ENCODE results near the gene DKC1. TPM values are rescaled to one million over a fixed set of nuclear protein-coding genes. Genes with fewer than 3 reads are reported as not detected.
"Not testable (repeated sequence)": the region's sequence is repeated elsewhere in the genome, so short reads cannot be mapped to it uniquely, and the experiment has no call there.

The DKC1 gene
- total RNA-seq, 1 experiment from 2014 or later = 158 TPM

GRCh38 chrX:154812341-154813101, 49.9 kb downstream of the DKC1 start:
- no peaks in the 10 kb centered on the region for H3K36me3 ChIP-seq (ENCODE audit: insufficient read depth, low read length, poor library complexity, severe bottlenecking)
- H3K27ac ChIP-seq (ENCODE audit: low read depth, low read length, poor library complexity, severe bottlenecking) = no peak overlapping the region
- no peak for DNase-seq (ENCODE audit: low spot score)
- ChIA-PET POLR2A (ENCODE audit: low non-redundant PET) (no interaction called here), CTCF (no interaction called here)
- intact Hi-C loops (cut with micrococcal nuclease; ENCODE audit: unreplicated experiment) = no loop called here
- no peaks in the 10 kb centered on the region for H3K9me3 ChIP-seq (ENCODE audit: low read depth, low read length, poor library complexity, severe bottlenecking)
- H3K27me3 ChIP-seq (replicated peaks; ENCODE audit: insufficient read depth, low read depth, low read length, poor library complexity) = no peaks in the 10 kb centered on the region
- TF ChIP-seq CTCF (conservative IDR thresholded peaks at IDR 0.05; ENCODE audit: low read depth, low read length) (no peak), EZH2 (IDR thresholded peaks at IDR 0.05; ENCODE audit: borderline replicate concordance, low read depth, low read length, poor library complexity, severe bottlenecking) (no peak)
- no peaks in the 10 kb centered on the region for H3K4me1 ChIP-seq (ENCODE audit: insufficient read depth, low read length, poor library complexity, severe bottlenecking)
- no TSS peak for BruUV-seq (replicated peaks)
- H3K4me3 ChIP-seq (ENCODE audit: low read depth, low read length, poor library complexity, severe bottlenecking) = no peak overlapping the region

- no TSS peak for BruUV-seq (replicated peaks)
- H3K9me3 ChIP-seq (ENCODE audit: low read depth, low read length, poor library complexity, severe bottlenecking) = no peaks in the 10 kb centered on the region
- H3K36me3 ChIP-seq (ENCODE audit: insufficient read depth, low read length, poor library complexity, severe bottlenecking) = no peaks in the 10 kb centered on the region
- ChIA-PET CTCF (no interaction called here), POLR2A (ENCODE audit: low non-redundant PET) (no interaction called here)
- H3K27me3 ChIP-seq (replicated peaks; ENCODE audit: insufficient read depth, low read depth, low read length, poor library complexity) = no peaks in the 10 kb centered on the region
- DNase-seq (ENCODE audit: low spot score) = no peak
- no peaks in the 10 kb centered on the region for H3K4me1 ChIP-seq (ENCODE audit: insufficient read depth, low read length, poor library complexity, severe bottlenecking)
- intact Hi-C loops (cut with micrococcal nuclease; ENCODE audit: unreplicated experiment) = no loop called here
- TF ChIP-seq CTCF (conservative IDR thresholded peaks at IDR 0.05; ENCODE audit: low read depth, low read length) = no peak
- no peak for TF ChIP-seq EZH2 (IDR thresholded peaks at IDR 0.05; ENCODE audit: borderline replicate concordance, low read depth, low read length, poor library complexity, severe bottlenecking)
- no peak overlapping the region for H3K27ac ChIP-seq (ENCODE audit: low read depth, low read length, poor library complexity, severe bottlenecking)
- H3K4me3 ChIP-seq (ENCODE audit: low read depth, low read length, poor library complexity, severe bottlenecking) = no peak overlapping the region
These were observed 51.1 kb downstream of the DKC1 start for GRCh38 chrX:154813801-154814200.

GRCh38 chrX:154815274-154815818, 52.7 kb downstream of the DKC1 start:
- Histone ChIP-seq H3K27ac (ENCODE audit: low read depth, low read length, poor library complexity, severe bottlenecking) (no peak overlapping the region), H3K36me3 (ENCODE audit: insufficient read depth, low read length, poor library complexity, severe bottlenecking) (no peaks in the 10 kb centered on the region), H3K4me1 (ENCODE audit: insufficient read depth, low read length, poor library complexity, severe bottlenecking) (no peaks in the 10 kb centered on the region), H3K27me3 (replicated peaks; ENCODE audit: insufficient read depth, low read depth, low read length, poor library complexity) (no peaks in the 10 kb centered on the region), H3K4me3 (ENCODE audit: low read depth, low read length, poor library complexity, severe bottlenecking) (no peak overlapping the region), H3K9me3 (ENCODE audit: low read depth, low read length, poor library complexity, severe bottlenecking) (no peaks in the 10 kb centered on the region)
- ChIA-PET POLR2A (ENCODE audit: low non-redundant PET) (no interaction called here), CTCF (no interaction called here)
- TF ChIP-seq EZH2 (IDR thresholded peaks at IDR 0.05; ENCODE audit: borderline replicate concordance, low read depth, low read length, poor library complexity, severe bottlenecking) = no peak
- no peak for TF ChIP-seq CTCF (conservative IDR thresholded peaks at IDR 0.05; ENCODE audit: low read depth, low read length)
- no peak for DNase-seq (ENCODE audit: low spot score)
- intact Hi-C loops (cut with micrococcal nuclease; ENCODE audit: unreplicated experiment) = no loop called here
- no TSS peak for BruUV-seq (replicated peaks)

- H3K4me1 ChIP-seq (ENCODE audit: insufficient read depth, low read length, poor library complexity, severe bottlenecking); H3K4me3 ChIP-seq (ENCODE audit: low read depth, low read length, poor library complexity, severe bottlenecking); H3K36me3 ChIP-seq (ENCODE audit: insufficient read depth, low read length, poor library complexity, severe bottlenecking); H3K9me3 ChIP-seq (ENCODE audit: low read depth, low read length, poor library complexity, severe bottlenecking); intact Hi-C loops (cut with micrococcal nuclease; ENCODE audit: unreplicated experiment); H3K27me3 ChIP-seq (replicated peaks; ENCODE audit: insufficient read depth, low read depth, low read length, poor library complexity); CTCF ChIA-PET; BruUV-seq (replicated peaks); POLR2A ChIA-PET (ENCODE audit: low non-redundant PET); H3K27ac ChIP-seq (ENCODE audit: low read depth, low read length, poor library complexity, severe bottlenecking); DNase-seq (ENCODE audit: low spot score): not testable (repeated sequence)
These were observed 53.7 kb downstream of the DKC1 start for GRCh38 chrX:154816326-154816898.

- intact Hi-C loops (cut with micrococcal nuclease; ENCODE audit: unreplicated experiment); H3K36me3 ChIP-seq (ENCODE audit: insufficient read depth, low read length, poor library complexity, severe bottlenecking); DNase-seq (ENCODE audit: low spot score); POLR2A ChIA-PET (ENCODE audit: low non-redundant PET); H3K27me3 ChIP-seq (replicated peaks; ENCODE audit: insufficient read depth, low read depth, low read length, poor library complexity); BruUV-seq (replicated peaks); H3K4me3 ChIP-seq (ENCODE audit: low read depth, low read length, poor library complexity, severe bottlenecking); H3K4me1 ChIP-seq (ENCODE audit: insufficient read depth, low read length, poor library complexity, severe bottlenecking); H3K27ac ChIP-seq (ENCODE audit: low read depth, low read length, poor library complexity, severe bottlenecking); CTCF ChIA-PET; H3K9me3 ChIP-seq (ENCODE audit: low read depth, low read length, poor library complexity, severe bottlenecking): not testable (repeated sequence)
These were observed 54.5 kb downstream of the DKC1 start for GRCh38 chrX:154817048-154817618.
